ENCODE measurements around the gene STPG1. TPM values are rescaled to one million over a fixed set of nuclear protein-coding genes. Genes with fewer than 3 reads are reported as not detected.

Gene STPG1
- total RNA-seq, 1 experiment from 2014 or later: 17.8 TPM

GRCh38 chr1:24309762-24310485, 103.7 kb downstream of the STPG1 start:
- in situ Hi-C loops (cut with HindIII; ENCODE audit: low sequenced_read_pairs): no loop called here

GRCh38 chr1:24308365-24309015, 105.1 kb downstream of the STPG1 start:
- in situ Hi-C loops (cut with HindIII; ENCODE audit: low sequenced_read_pairs): no loop called here
- no peak for DNase-seq (ENCODE audit: low spot score)

More at GRCh38 chr1:24309762-24310485, 103.7 kb downstream of the STPG1 start:
- DNase-seq (ENCODE audit: low spot score): no peak

Other genes with a start within 250 kb of the STPG1 start
- 0.62 and 1.5 TPM in 2 replicates for gene IFNLR1, start 226.5 kb downstream of the STPG1 start, total RNA-seq (2014; rRNA removed; shearing (Covaris generic))
- gene GRHL3, start 94.4 kb downstream of the STPG1 start, total RNA-seq (2014; rRNA removed; shearing (Covaris generic)): 1.5 and 2.6 TPM in 2 replicates
- gene NIPAL3, start 2.0 kb upstream of the STPG1 start, total RNA-seq (2014; rRNA removed; shearing (Covaris generic)): 9.0 and 12.3 TPM in 2 replicates
- 7.6 and 16.7 TPM in 2 replicates for gene RCAN3, start 89.1 kb upstream of the STPG1 start, total RNA-seq (2014; rRNA removed; shearing (Covaris generic))
- not detected in 2 replicates for gene NCMAP, start 142.3 kb upstream of the STPG1 start, total RNA-seq (2014; rRNA removed; shearing (Covaris generic))
- 29.3 and 30.7 TPM in 2 replicates for gene SRRM1, start 229.5 kb upstream of the STPG1 start, total RNA-seq (2014; rRNA removed; shearing (Covaris generic))

Measured in G401 (cell line).